Upper lobe of left lung (tissue), 6 donors: Measurements from ENCODE around the gene PXDN. TPM values are rescaled to one million over a fixed set of nuclear protein-coding genes. Genes with fewer than 3 reads are reported as not detected.
A peak's percentile ranks its signal among the peaks of the same experiment; 100 is the strongest.

Source experiments
- ATAC-seq, 2 donors: fragments of 200-7000 bp; cut with Tn5 transposase; one replicate each; pipeline ENCODE4 v1.9.1; 2022; ENCODE audit warnings: mild to moderate bottlenecking in 2 of 2, moderate library complexity in 2 of 2; ENCODE audit not compliant: low FRiP score in 2 of 2
- DNase-seq, 2 donors: peaks; one replicate each; pipeline ENCODE4 v3.0.0-alpha.2; 2019 to 2020
- H3K27ac ChIP-seq, 4 donors: fragments of 200-600 bp; sonication (generic); one replicate each; pipeline ENCODE4 v1.5.1; 2016 to 2019
- H3K27me3 ChIP-seq, 4 donors: fragments of 200-600 bp; sonication (generic); one replicate each; pipeline ENCODE4 v1.5.1; 2017 to 2019
- H3K36me3 ChIP-seq, 4 donors: fragments of 200-600 bp; sonication (generic); one replicate each; pipeline ENCODE4 v1.5.1; 2016 to 2019
- H3K4me1 ChIP-seq, 4 donors: fragments of 200-600 bp; sonication (generic); one replicate each; pipeline ENCODE4 v1.5.1; 2018 to 2019
- H3K4me3 ChIP-seq, 4 donors: fragments of 200-600 bp; sonication (generic); one replicate each; pipeline ENCODE4 v1.5.1; 2017 to 2019; ENCODE audit warnings: mild to moderate bottlenecking in 2 of 4, moderate library complexity in 1 of 4
- H3K9me3 ChIP-seq, 4 donors: fragments of 200-600 bp; sonication (generic); one replicate each; pipeline ENCODE4 v1.5.1; 2018 to 2019
- EP300 ChIP-seq, 4 donors: sonication (generic); formaldehyde crosslinking; IDR thresholded peaks; one replicate each; pipeline ENCODE4 v1.5.1; 2017; ENCODE audit warnings: antibody characterized with exemption in 4 of 4, control low read depth in 2 of 4
- POLR2A ChIP-seq, 4 donors: fragments of 450-650 bp; IDR thresholded peaks; one replicate each; pipeline ENCODE4 v1.5.1; 2016 to 2017; ENCODE audit warnings: antibody characterized with exemption in 4 of 4, mild to moderate bottlenecking in 2 of 4
- POLR2AphosphoS5 ChIP-seq, 2 donors: sonication (generic); formaldehyde crosslinking; IDR thresholded peaks; one replicate each; pipeline ENCODE4 v1.5.1; 2017; ENCODE audit warnings: antibody characterized with exemption in 2 of 2
- WGBS, 2 donors: methylation state at CpG; one replicate each; pipeline ENCODE4 v1.1.5; 2017 to 2018; 5-methylcytosine and 5-hydroxymethylcytosine counted together
- total RNA-seq, 6 donors: library from RNA; depleted of rRNA in 4 of 6; stranded (reverse); fragments of >200 nt in 4 of 6; gene quantifications; one replicate each; pipeline versions ENCODE4 v1.1.0 to v1.2.1, GENCODE V29; 2016 to 2021
- TF ChIP-seq, protein P1 (sequence below), 6 experiments: fragments of 450-650 bp in 4 of 6; fragments of 200-600 bp in 2 of 6; sonication (generic) in 2 of 6; IDR thresholded peaks; one replicate each; pipeline ENCODE4 v1.5.1; 2016 to 2019; ENCODE audit warnings: antibody characterized with exemption in 6 of 6
- donor health status: DM: no; HTN: no; CAD: no; lungs with moderate emphysema.
- donor health status: DM: no; HTN: yes; CAD: no; lungs with severe emphysema.

Gene PXDN
- total RNA-seq, 6 donors from 2014 or later, result 20.8 to 65.6 (median 38.5) TPM

DNA sequence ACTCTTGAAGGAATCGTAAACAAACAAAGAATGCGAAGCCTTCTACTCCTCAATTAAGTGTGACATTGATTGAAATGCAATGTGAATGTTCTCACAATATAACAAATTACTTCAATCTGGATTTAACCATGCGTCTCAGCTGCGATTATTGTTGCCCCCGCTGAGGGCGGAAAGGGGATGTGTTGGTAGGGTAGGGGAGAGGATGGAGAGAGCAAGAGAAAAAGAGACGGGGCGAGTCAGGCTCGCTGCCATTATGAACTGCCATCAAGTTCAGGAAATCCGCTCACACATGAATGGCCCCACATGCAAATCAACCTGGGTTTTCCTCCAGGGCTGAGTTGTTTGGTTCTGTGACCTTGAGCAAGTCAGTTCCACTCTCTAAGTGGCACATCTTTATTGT lies 129.8 kb downstream of the PXDN start:
- Histone ChIP-seq H3K27me3 (no peaks in the 10 kb centered on the region), H3K9me3 (no peaks in the 10 kb centered on the region), H3K4me3 (no peak overlapping the region), H3K4me1 (no peaks in the 10 kb centered on the region), H3K27ac (no peak overlapping the region), H3K36me3 (no peaks in the 10 kb centered on the region)
- no peak for ATAC-seq
- 66 to 74% methylated on average over 10 of the region's 10 CpGs for WGBS, 2 donors
- TF ChIP-seq POLR2AphosphoS5 (IDR thresholded peaks at IDR 0.05) (no peak), POLR2A (IDR thresholded peaks at IDR 0.05) (no peak), EP300 (IDR thresholded peaks at IDR 0.05) (no peak)
- TF ChIP-seq, protein P1, sequence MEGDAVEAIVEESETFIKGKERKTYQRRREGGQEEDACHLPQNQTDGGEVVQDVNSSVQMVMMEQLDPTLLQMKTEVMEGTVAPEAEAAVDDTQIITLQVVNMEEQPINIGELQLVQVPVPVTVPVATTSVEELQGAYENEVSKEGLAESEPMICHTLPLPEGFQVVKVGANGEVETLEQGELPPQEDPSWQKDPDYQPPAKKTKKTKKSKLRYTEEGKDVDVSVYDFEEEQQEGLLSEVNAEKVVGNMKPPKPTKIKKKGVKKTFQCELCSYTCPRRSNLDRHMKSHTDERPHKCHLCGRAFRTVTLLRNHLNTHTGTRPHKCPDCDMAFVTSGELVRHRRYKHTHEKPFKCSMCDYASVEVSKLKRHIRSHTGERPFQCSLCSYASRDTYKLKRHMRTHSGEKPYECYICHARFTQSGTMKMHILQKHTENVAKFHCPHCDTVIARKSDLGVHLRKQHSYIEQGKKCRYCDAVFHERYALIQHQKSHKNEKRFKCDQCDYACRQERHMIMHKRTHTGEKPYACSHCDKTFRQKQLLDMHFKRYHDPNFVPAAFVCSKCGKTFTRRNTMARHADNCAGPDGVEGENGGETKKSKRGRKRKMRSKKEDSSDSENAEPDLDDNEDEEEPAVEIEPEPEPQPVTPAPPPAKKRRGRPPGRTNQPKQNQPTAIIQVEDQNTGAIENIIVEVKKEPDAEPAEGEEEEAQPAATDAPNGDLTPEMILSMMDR (IDR thresholded peaks at IDR 0.05), result no peak
- DNase-seq, result no peak

DNA sequence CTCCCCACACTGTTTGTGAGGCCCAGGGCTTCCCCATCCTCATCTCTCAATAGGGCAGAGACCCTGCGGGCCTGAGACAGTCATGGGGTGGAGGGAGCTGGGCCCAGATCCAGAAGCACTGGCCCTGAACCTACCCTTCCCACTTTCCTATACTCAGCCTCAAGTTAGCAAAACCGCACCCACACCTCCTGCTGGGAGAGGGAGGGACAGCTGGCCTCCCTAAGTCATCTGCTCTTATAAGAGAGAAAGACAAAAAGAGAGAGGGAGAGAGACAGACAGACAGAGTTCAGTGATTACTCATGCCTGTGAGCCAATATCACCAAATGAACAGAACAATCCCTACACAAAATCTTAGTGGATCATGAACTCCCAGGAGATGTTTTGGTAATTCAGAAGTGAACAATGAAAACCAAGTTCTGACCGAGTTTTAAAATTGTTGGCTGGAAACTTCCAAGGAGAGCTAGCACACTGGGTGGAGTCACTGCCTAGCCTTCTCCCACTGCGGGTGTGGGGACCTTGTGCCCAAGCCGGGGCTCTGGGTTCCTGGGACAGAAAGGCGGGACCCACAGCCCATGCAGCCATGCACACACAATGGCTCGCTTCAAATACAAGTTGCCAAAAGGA lies 130.5 kb downstream of the PXDN start:
- Histone ChIP-seq H3K9me3 (no peaks in the 10 kb centered on the region), H3K36me3 (no peaks in the 10 kb centered on the region), H3K4me1 (no peaks in the 10 kb centered on the region), H3K4me3 (no peak overlapping the region), H3K27me3 (no peaks in the 10 kb centered on the region), H3K27ac (no peak overlapping the region)
- peak; percentile 27 to 88 for ATAC-seq
- DNase-seq, result no peak
- TF ChIP-seq POLR2AphosphoS5 (IDR thresholded peaks at IDR 0.05) (no peak), EP300 (IDR thresholded peaks at IDR 0.05) (no peak), POLR2A (IDR thresholded peaks at IDR 0.05) (no peak)
- TF ChIP-seq, protein P1 (IDR thresholded peaks at IDR 0.05), result no peak
- 79 to 91% methylated on average over 7 of the region's 7 CpGs for WGBS, 2 donors

- H3K36me3 ChIP-seq, result no peaks in the 10 kb centered on the region
- WGBS, 2 donors, result 87 to 91% methylated on average over 9 of the region's 9 CpGs
- TF ChIP-seq POLR2A (IDR thresholded peaks at IDR 0.05), result no peak
- TF ChIP-seq, protein P1 (IDR thresholded peaks at IDR 0.05), result no peak
- TF ChIP-seq POLR2AphosphoS5 (IDR thresholded peaks at IDR 0.05), result no peak
- no peak for TF ChIP-seq EP300 (IDR thresholded peaks at IDR 0.05)
- H3K9me3 ChIP-seq, result no peaks in the 10 kb centered on the region
- H3K4me1 ChIP-seq, result no peaks in the 10 kb centered on the region
- ATAC-seq (no peak), DNase-seq (no peak)
- no peak overlapping the region for H3K27ac ChIP-seq
- H3K27me3 ChIP-seq, result no peaks in the 10 kb centered on the region
- no peak overlapping the region for H3K4me3 ChIP-seq
Measured at GRCh38 chr2:1613078-1613445, 131.3 kb downstream of the PXDN start.

DNA sequence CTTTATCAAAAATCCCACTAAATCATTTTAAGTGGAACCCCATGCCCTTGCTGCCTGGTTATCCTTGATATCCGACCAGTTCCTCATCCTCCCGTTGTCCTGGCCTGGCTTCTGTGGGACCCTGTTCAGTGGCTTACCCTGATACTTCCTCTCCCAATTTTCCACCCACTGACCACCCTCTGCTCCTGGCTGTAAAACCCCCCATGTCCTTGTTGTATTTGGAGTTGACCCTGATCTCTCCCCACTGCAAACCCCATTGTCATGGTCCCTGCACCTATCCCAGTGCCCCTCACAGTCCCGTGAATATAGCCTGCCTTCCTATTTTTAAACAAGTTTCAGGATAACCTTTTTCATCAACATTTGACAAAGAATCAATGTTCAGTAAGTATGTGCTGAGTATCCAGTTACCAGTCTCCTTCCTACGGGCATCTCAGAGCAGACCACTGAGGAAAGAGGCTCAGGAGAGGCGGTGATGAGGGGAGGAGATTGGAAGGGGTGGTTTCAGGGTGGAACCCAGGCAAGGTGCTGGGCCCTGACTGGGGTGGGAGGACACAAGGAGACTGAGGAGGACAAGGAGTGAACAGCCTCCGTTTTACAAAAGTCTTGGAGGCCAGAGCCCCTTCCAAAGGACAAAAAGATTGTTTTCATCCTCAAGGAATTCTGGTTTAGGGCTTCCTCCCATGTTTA lies 131.8 kb downstream of the PXDN start:
- ATAC-seq, result no peak
- no peaks in the 10 kb centered on the region for H3K27me3 ChIP-seq
- H3K27ac ChIP-seq, result no peak overlapping the region
- WGBS, 2 donors, result 75 to 89% methylated on average over 6 of the region's 6 CpGs
- H3K9me3 ChIP-seq, result no peaks in the 10 kb centered on the region
- TF ChIP-seq POLR2AphosphoS5 (IDR thresholded peaks at IDR 0.05), result no peak
- TF ChIP-seq EP300 (IDR thresholded peaks at IDR 0.05), result no peak
- no peaks in the 10 kb centered on the region for H3K36me3 ChIP-seq
- no peak for DNase-seq
- H3K4me1 ChIP-seq, result no peaks in the 10 kb centered on the region
- H3K4me3 ChIP-seq, result no peak overlapping the region

- no peak for TF ChIP-seq POLR2AphosphoS5 (IDR thresholded peaks at IDR 0.05)
- TF ChIP-seq POLR2A (IDR thresholded peaks at IDR 0.05), result no peak
- TF ChIP-seq, protein P1 (IDR thresholded peaks at IDR 0.05), result no peak
- no peak for TF ChIP-seq EP300 (IDR thresholded peaks at IDR 0.05)
- H3K27ac ChIP-seq, result no peak overlapping the region
- no peaks in the 10 kb centered on the region for H3K36me3 ChIP-seq
- DNase-seq, result no peak
- H3K4me3 ChIP-seq, result no peak overlapping the region
- no peaks in the 10 kb centered on the region for H3K27me3 ChIP-seq
- WGBS, 2 donors, result 82 to 86% methylated on average over 8 of the region's 8 CpGs
- H3K4me1 ChIP-seq, result peaks cover 0 to under 1% (median 0%) of the 10 kb centered on the region in 4 donors
- H3K9me3 ChIP-seq, result no peaks in the 10 kb centered on the region
- no peak for ATAC-seq
Measured at GRCh38 chr2:1611886-1612285, 132.4 kb downstream of the PXDN start.
